ENCODE results near the gene SH3RF1.

The SH3RF1 gene

DNA sequence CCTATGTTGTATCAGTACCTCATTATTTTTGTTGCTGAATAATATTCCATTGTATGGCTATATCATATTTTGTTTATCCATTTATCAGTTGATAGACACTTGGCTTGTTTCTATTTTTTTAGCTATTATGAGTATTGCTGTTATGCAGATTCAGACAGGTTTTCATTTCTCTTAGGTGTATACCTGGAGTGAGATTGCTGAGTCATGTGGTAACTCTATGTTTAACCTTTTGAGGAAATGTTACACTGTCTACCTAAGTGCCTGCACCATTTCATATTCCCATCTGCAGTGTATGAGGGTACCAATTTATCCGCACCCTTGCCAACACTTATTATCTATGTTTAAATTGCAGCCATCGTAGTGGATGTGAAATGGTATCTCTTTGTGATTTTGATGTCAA is 43.0 kb upstream of the SH3RF1 start:
- H3K4me2 ChIP-seq (ENCODE audit: insufficient read depth, low read length), result no peak overlapping the region
- TF ChIP-seq, protein P1, sequence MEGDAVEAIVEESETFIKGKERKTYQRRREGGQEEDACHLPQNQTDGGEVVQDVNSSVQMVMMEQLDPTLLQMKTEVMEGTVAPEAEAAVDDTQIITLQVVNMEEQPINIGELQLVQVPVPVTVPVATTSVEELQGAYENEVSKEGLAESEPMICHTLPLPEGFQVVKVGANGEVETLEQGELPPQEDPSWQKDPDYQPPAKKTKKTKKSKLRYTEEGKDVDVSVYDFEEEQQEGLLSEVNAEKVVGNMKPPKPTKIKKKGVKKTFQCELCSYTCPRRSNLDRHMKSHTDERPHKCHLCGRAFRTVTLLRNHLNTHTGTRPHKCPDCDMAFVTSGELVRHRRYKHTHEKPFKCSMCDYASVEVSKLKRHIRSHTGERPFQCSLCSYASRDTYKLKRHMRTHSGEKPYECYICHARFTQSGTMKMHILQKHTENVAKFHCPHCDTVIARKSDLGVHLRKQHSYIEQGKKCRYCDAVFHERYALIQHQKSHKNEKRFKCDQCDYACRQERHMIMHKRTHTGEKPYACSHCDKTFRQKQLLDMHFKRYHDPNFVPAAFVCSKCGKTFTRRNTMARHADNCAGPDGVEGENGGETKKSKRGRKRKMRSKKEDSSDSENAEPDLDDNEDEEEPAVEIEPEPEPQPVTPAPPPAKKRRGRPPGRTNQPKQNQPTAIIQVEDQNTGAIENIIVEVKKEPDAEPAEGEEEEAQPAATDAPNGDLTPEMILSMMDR (IDR thresholded peaks at IDR 0.05; ENCODE audit: borderline replicate concordance, extremely low read depth, low read length, poor library complexity, severe bottlenecking), result no peak
- TF ChIP-seq EZH2 (IDR thresholded peaks at IDR 0.05; ENCODE audit: borderline replicate concordance, low read depth, low read length, severe bottlenecking), result no peak
- H3K36me3 ChIP-seq (ENCODE audit: insufficient read depth, low read length), result no peaks in the 10 kb centered on the region
- H3K9me3 ChIP-seq (ENCODE audit: insufficient read depth, low read length, severe bottlenecking), result no peaks in the 10 kb centered on the region
- no peak overlapping the region for H3K9ac ChIP-seq (ENCODE audit: low read depth, low read length)
- H3K4me1 ChIP-seq (ENCODE audit: insufficient read depth, low read length), result no peaks in the 10 kb centered on the region
- no peak overlapping the region for H3K27ac ChIP-seq (ENCODE audit: low read length)
- H3K4me3 ChIP-seq (ENCODE audit: low read depth in 1 of 2, low read length in 2 of 2), result no peak overlapping the region
- no peak for ATAC-seq (ENCODE audit: insufficient read depth, low read depth)
- no peak for DNase-seq
- H2AFZ ChIP-seq (ENCODE audit: low read depth, low read length), result no peak overlapping the region
- no peaks in the 10 kb centered on the region for H4K20me1 ChIP-seq (ENCODE audit: insufficient read depth, low read length)
- H3K27me3 ChIP-seq (ENCODE audit: insufficient read depth, low read length, poor library complexity), result peaks cover 3% of the 10 kb centered on the region
- no peaks in the 10 kb centered on the region for H3K79me2 ChIP-seq (ENCODE audit: insufficient read depth, low read length)

DNA sequence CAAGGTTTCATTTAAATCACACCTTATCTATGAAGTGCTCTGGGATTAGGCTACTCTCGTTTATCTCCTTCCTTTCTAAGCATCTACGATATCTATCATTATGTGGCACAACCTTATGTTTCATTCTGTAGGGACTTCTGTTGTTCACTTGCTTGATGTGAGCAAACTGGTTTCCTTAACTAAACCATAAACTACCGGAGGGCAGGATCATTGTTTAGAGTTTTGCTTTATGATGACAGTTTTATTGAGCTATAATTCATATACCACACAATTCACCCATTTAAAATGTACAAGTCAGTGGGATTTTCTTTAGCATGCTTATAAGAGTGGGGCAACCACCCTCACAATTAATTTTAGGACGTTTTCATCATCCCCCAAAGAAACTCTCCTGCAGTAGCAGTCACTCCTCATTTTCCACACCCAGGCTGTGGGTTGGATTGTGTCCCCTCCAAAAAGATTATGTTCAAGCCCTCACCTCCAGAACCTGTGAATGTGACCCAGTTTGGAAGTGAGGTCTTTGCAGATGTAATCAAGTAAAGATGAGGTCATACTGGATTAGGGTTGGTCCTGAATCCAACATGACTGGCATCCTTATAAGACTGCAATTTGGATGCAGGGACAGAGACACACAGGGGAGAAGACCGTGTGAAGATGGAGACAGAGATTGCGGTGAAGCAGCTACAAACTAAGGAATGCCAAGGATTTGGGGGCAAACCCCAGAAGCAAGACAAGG is 42.1 kb upstream of the SH3RF1 start:
- Histone ChIP-seq H4K20me1 (ENCODE audit: insufficient read depth, low read length) (no peaks in the 10 kb centered on the region), H3K9ac (ENCODE audit: low read depth, low read length) (no peak overlapping the region), H3K36me3 (ENCODE audit: insufficient read depth, low read length) (no peaks in the 10 kb centered on the region), H2AFZ (ENCODE audit: low read depth, low read length) (no peak overlapping the region), H3K27me3 (ENCODE audit: insufficient read depth, low read length, poor library complexity) (peaks cover 3% of the 10 kb centered on the region), H3K4me2 (ENCODE audit: insufficient read depth, low read length) (no peak overlapping the region), H3K27ac (ENCODE audit: low read length) (no peak overlapping the region), H3K79me2 (ENCODE audit: insufficient read depth, low read length) (no peaks in the 10 kb centered on the region), H3K4me1 (ENCODE audit: insufficient read depth, low read length) (no peaks in the 10 kb centered on the region), H3K4me3 (ENCODE audit: low read depth in 1 of 2, low read length in 2 of 2) (no peak overlapping the region), H3K9me3 (ENCODE audit: insufficient read depth, low read length, severe bottlenecking) (no peaks in the 10 kb centered on the region)
- ATAC-seq (ENCODE audit: insufficient read depth, low read depth), result no peak
- no peak for DNase-seq
- TF ChIP-seq EZH2 (IDR thresholded peaks at IDR 0.05; ENCODE audit: borderline replicate concordance, low read depth, low read length, severe bottlenecking), result no peak
- TF ChIP-seq, protein P1 (IDR thresholded peaks at IDR 0.05; ENCODE audit: borderline replicate concordance, extremely low read depth, low read length, poor library complexity, severe bottlenecking), result no peak

DNA sequence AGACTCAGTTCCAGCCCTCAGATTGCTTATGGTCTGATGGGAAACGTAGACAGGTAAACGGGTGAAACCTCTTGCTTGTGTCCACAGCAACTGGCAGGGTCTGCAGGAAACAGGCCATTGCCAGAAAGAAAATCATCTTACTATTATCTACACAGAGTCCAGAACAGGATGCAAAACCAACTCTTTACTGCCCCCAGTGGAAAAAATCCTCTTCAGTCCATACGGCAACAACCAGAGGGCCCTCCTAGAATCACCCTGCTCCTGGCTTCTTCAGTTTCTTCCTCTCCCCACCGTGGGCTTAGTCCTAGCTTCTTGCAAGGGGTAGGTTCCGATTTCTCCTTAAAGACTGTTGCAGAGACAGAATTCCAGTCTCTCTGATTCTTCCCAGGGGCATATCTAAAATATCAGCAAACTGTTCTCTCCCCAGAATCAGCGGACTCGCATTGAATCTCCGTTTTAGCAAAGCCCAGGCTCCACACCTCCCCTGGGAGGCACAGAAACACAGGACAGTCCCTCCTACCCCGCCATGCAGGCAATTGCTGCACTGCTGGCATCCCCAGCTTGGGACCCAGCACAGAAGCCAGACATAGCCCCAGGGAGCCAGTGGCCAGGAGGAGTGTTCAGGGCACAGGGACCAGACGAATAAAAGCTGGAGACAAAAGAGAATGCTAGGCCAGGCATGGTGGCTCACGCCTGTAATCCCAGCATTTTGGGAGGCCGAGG is 41.0 kb upstream of the SH3RF1 start:
- no peaks in the 10 kb centered on the region for H3K36me3 ChIP-seq (ENCODE audit: insufficient read depth, low read length)
- TF ChIP-seq EZH2 (IDR thresholded peaks at IDR 0.05; ENCODE audit: borderline replicate concordance, low read depth, low read length, severe bottlenecking), result no peak
- TF ChIP-seq, protein P1 (IDR thresholded peaks at IDR 0.05; ENCODE audit: borderline replicate concordance, extremely low read depth, low read length, poor library complexity, severe bottlenecking), result peak; percentile 57
- H2AFZ ChIP-seq (ENCODE audit: low read depth, low read length), result no peak overlapping the region
- no peak overlapping the region for H3K4me2 ChIP-seq (ENCODE audit: insufficient read depth, low read length)
- no peak overlapping the region for H3K4me3 ChIP-seq (ENCODE audit: low read depth in 1 of 2, low read length in 2 of 2)
- no peak overlapping the region for H3K9ac ChIP-seq (ENCODE audit: low read depth, low read length)
- no peaks in the 10 kb centered on the region for H3K9me3 ChIP-seq (ENCODE audit: insufficient read depth, low read length, severe bottlenecking)
- ATAC-seq (ENCODE audit: insufficient read depth, low read depth), result peak; percentile 76
- H3K27me3 ChIP-seq (ENCODE audit: insufficient read depth, low read length, poor library complexity), result peaks cover 3% of the 10 kb centered on the region
- DNase-seq, result peak; percentile 8
- no peaks in the 10 kb centered on the region for H3K79me2 ChIP-seq (ENCODE audit: insufficient read depth, low read length)
- H3K4me1 ChIP-seq (ENCODE audit: insufficient read depth, low read length), result no peaks in the 10 kb centered on the region
- H3K27ac ChIP-seq (ENCODE audit: low read length), result no peak overlapping the region
- H4K20me1 ChIP-seq (ENCODE audit: insufficient read depth, low read length), result no peaks in the 10 kb centered on the region

Measured in DND-41 (cell line).